Thymus (tissue), 11 donors: ENCODE data around the gene RGS14. TPM values are rescaled to one million over a fixed set of nuclear protein-coding genes. Genes with fewer than 3 reads are reported as not detected.

ENCODE experiments used
- DNase-seq, 9 donors: peaks; one replicate each; pipeline ENCODE4 v3.0.0-alpha.2; 2013; ENCODE audit warnings: low spot score in 9 of 9, low read depth in 6 of 9, missing footprints in 1 of 9
- H3K27ac ChIP-seq, 2 donors: one replicate each; pipeline ENCODE4 v1.5.1; 2013; ENCODE audit warnings: control low read depth in 1 of 2, low read depth in 1 of 2, low read length in 1 of 2, mild to moderate bottlenecking in 1 of 2, moderate library complexity in 1 of 2
- H3K27me3 ChIP-seq, 2 donors: one replicate each; pipeline ENCODE4 v1.5.1; 2013; ENCODE audit warnings: low read length in 1 of 2; ENCODE audit not compliant: control insufficient read depth in 2 of 2, insufficient read depth in 1 of 2
- H3K36me3 ChIP-seq, 2 donors: one replicate each; pipeline ENCODE4 v1.5.1; 2013; ENCODE audit warnings: low read length in 1 of 2, mild to moderate bottlenecking in 1 of 2, moderate library complexity in 1 of 2; ENCODE audit not compliant: control insufficient read depth in 2 of 2, insufficient read depth in 2 of 2
- H3K4me1 ChIP-seq, 2 donors: one replicate each; pipeline ENCODE4 v1.5.1; 2013; ENCODE audit warnings: low read length in 2 of 2; ENCODE audit not compliant: control insufficient read depth in 2 of 2, insufficient read depth in 2 of 2
- H3K4me3 ChIP-seq, 2 donors: one replicate each; pipeline ENCODE4 v1.5.1; 2013; ENCODE audit warnings: low read length in 2 of 2, control low read depth in 1 of 2, mild to moderate bottlenecking in 1 of 2
- H3K9me3 ChIP-seq, 2 donors: one replicate each; pipeline ENCODE4 v1.5.1; 2013; ENCODE audit warnings: low read length in 1 of 2, mild to moderate bottlenecking in 1 of 2; ENCODE audit not compliant: control insufficient read depth in 2 of 2, insufficient read depth in 1 of 2
- WGBS: extraction: QIAGEN DNeasy Blood & Tissue Kit; methylation state at CpG from one replicate; pipeline ENCODE4 v1.1.7; 2013; 5-methylcytosine and 5-hydroxymethylcytosine counted together
- polyA plus RNA-seq: library from polyadenylated mRNA; stranded (reverse); fragments of 200-250 nt; gene quantifications from one replicate; pipeline ENCODE4 v1.2.3, GENCODE V29; 2013
- total RNA-seq: library from RNA; stranded (reverse); fragments of 120-200 nt; gene quantifications from one replicate; pipeline ENCODE4 v1.2.4, GENCODE V29; 2013
- donor health status: healthy.

The RGS14 gene
- total and polyA plus RNA-seq, 2 donors: 49.5 to 52.7 TPM

- H3K27ac ChIP-seq: no peak overlapping the region
- H3K9me3 ChIP-seq: peaks cover 0 to 9% of the 10 kb centered on the region in 2 donors
- H3K36me3 ChIP-seq: peaks cover 0 to 18% of the 10 kb centered on the region in 2 donors
- 56% methylated on average over 7 of the region's 7 CpGs for WGBS
- peaks cover 0 to 3% of the 10 kb centered on the region in 2 donors for H3K4me1 ChIP-seq
- H3K27me3 ChIP-seq: no peaks in the 10 kb centered on the region
- no peak for DNase-seq
- no peak overlapping the region for H3K4me3 ChIP-seq
Measured at GRCh38 chr5:177320879-177321278, 36.8 kb upstream of the RGS14 start.

- 92% methylated on average over 1 of the region's 1 CpG for WGBS
- DNase-seq: no peak
Measured at GRCh38 chr5:177325868-177326381, 31.8 kb upstream of the RGS14 start.

GRCh38 chr5:177327539-177328522, 29.9 kb upstream of the RGS14 start:
- no peak for DNase-seq
- Histone ChIP-seq H3K4me3 (no peak overlapping the region), H3K36me3 (peaks cover 39 to 40% of the 10 kb centered on the region in 2 donors), H3K27me3 (no peaks in the 10 kb centered on the region), H3K4me1 (peaks cover 0 to 14% of the 10 kb centered on the region in 2 donors), H3K27ac (no peak overlapping the region), H3K9me3 (no peaks in the 10 kb centered on the region)
- WGBS: 87% methylated on average over 28 of the region's 28 CpGs

More at GRCh38 chr5:177325868-177326381, 31.8 kb upstream of the RGS14 start:
- Histone ChIP-seq H3K36me3 (peaks cover 24 to 25% of the 10 kb centered on the region in 2 donors), H3K27ac (no peak overlapping the region), H3K9me3 (no peaks in the 10 kb centered on the region), H3K4me1 (peaks cover 0 to 3% of the 10 kb centered on the region in 2 donors), H3K4me3 (no peak overlapping the region), H3K27me3 (no peaks in the 10 kb centered on the region)

- no peak overlapping the region for H3K27ac ChIP-seq
- H3K36me3 ChIP-seq: peaks cover 48 to 49% of the 10 kb centered on the region in 2 donors
- H3K9me3 ChIP-seq: no peaks in the 10 kb centered on the region
- H3K4me1 ChIP-seq: peaks cover 0 to 14% of the 10 kb centered on the region in 2 donors
- WGBS: 98% methylated on average over 19 of the region's 19 CpGs
- no peak overlapping the region for H3K4me3 ChIP-seq
- no peak for DNase-seq
- no peaks in the 10 kb centered on the region for H3K27me3 ChIP-seq
Measured at GRCh38 chr5:177328545-177329231, 29.0 kb upstream of the RGS14 start.

GRCh38 chr5:177329883-177330282, 27.8 kb upstream of the RGS14 start:
- Histone ChIP-seq H3K9me3 (no peaks in the 10 kb centered on the region), H3K36me3 (peaks cover 60 to 61% of the 10 kb centered on the region in 2 donors), H3K4me3 (no peak overlapping the region), H3K27me3 (no peaks in the 10 kb centered on the region), H3K4me1 (peaks cover 0 to 14% of the 10 kb centered on the region in 2 donors), H3K27ac (no peak overlapping the region)
- whole genome bisulfite sequencing: 93% methylated on average over 6 of the region's 6 CpGs
- DNase-seq: no peak

- peaks cover 70 to 74% of the 10 kb centered on the region in 2 donors for H3K36me3 ChIP-seq
- H3K4me3 ChIP-seq: no peak overlapping the region
- 67% methylated on average over 27 of the region's 27 CpGs for WGBS
- DNase-seq: no peak
- no peak overlapping the region for H3K27ac ChIP-seq
- H3K9me3 ChIP-seq: peaks cover 0 to 4% of the 10 kb centered on the region in 2 donors
- no peaks in the 10 kb centered on the region for H3K27me3 ChIP-seq
- H3K4me1 ChIP-seq: peaks cover 0 to 14% of the 10 kb centered on the region in 2 donors
Measured at GRCh38 chr5:177330991-177331842, 26.5 kb upstream of the RGS14 start.

- H3K4me1 ChIP-seq: peaks cover 0 to 14% of the 10 kb centered on the region in 2 donors
- no peak for DNase-seq
- peaks cover 80 to 84% of the 10 kb centered on the region in 2 donors for H3K36me3 ChIP-seq
- H3K9me3 ChIP-seq: peaks cover 0 to 4% of the 10 kb centered on the region in 2 donors
- no peak overlapping the region for H3K4me3 ChIP-seq
- H3K27ac ChIP-seq: no peak overlapping the region
- no peaks in the 10 kb centered on the region for H3K27me3 ChIP-seq
- whole genome bisulfite sequencing: 55% methylated on average over 35 of the region's 35 CpGs
Measured at GRCh38 chr5:177332031-177332895, 25.5 kb upstream of the RGS14 start.

GRCh38 chr5:177332896-177333260, 24.8 kb upstream of the RGS14 start:
- H3K27ac ChIP-seq: no peak overlapping the region
- H3K27me3 ChIP-seq: no peaks in the 10 kb centered on the region
- no peak for DNase-seq
- H3K4me1 ChIP-seq: peaks cover 0 to 14% of the 10 kb centered on the region in 2 donors
- H3K36me3 ChIP-seq: peaks cover 86 to 90% of the 10 kb centered on the region in 2 donors
- peaks cover 0 to 4% of the 10 kb centered on the region in 2 donors for H3K9me3 ChIP-seq
- WGBS: 86% methylated on average over 13 of the region's 13 CpGs
- no peak overlapping the region for H3K4me3 ChIP-seq
